ENCODE measurements around the gene IFI27L2.
A peak's percentile ranks its signal among the peaks of the same experiment; 100 is the strongest.

IFI27L2 gene

DNA sequence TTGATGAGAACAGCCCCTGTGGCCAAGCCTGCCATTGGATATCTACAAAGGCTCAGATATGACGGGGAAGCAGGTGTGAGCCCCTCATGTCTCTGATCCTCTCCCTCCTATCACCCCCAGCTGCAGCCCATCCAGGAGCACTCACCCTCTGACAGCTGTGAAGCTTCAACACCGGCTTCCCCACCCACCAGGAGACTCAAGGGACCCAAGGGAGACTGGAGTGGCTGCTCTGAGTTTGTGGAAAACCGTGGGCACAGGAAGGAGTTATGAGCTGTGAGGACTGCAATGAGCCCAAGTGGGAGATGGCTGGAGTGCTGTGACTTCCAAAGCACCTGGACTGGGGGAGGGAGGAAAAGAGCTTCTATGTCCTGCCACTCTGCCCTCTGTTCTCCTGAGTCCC is 7.9 kb downstream of the IFI27L2 start:
- Mint-ChIP-seq H3K4me1 (peaks cover 16% of the 10 kb centered on the region), H3K4me3 (no peak overlapping the region), H3K36me3 (ENCODE audit: low read depth) (peaks cover 5% of the 10 kb centered on the region), H3K27ac (peak overlapping the region; percentile 43 to 77 (median 70)), H3K27me3 (ENCODE audit: low read depth) (peaks cover 3% of the 10 kb centered on the region), H3K9me3 (peaks cover 14% of the 10 kb centered on the region)
- TF ChIP-seq, protein P1, sequence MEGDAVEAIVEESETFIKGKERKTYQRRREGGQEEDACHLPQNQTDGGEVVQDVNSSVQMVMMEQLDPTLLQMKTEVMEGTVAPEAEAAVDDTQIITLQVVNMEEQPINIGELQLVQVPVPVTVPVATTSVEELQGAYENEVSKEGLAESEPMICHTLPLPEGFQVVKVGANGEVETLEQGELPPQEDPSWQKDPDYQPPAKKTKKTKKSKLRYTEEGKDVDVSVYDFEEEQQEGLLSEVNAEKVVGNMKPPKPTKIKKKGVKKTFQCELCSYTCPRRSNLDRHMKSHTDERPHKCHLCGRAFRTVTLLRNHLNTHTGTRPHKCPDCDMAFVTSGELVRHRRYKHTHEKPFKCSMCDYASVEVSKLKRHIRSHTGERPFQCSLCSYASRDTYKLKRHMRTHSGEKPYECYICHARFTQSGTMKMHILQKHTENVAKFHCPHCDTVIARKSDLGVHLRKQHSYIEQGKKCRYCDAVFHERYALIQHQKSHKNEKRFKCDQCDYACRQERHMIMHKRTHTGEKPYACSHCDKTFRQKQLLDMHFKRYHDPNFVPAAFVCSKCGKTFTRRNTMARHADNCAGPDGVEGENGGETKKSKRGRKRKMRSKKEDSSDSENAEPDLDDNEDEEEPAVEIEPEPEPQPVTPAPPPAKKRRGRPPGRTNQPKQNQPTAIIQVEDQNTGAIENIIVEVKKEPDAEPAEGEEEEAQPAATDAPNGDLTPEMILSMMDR (IDR thresholded peaks at IDR 0.05; ENCODE audit: unreplicated experiment in 3 of 3), result no peak

DNA sequence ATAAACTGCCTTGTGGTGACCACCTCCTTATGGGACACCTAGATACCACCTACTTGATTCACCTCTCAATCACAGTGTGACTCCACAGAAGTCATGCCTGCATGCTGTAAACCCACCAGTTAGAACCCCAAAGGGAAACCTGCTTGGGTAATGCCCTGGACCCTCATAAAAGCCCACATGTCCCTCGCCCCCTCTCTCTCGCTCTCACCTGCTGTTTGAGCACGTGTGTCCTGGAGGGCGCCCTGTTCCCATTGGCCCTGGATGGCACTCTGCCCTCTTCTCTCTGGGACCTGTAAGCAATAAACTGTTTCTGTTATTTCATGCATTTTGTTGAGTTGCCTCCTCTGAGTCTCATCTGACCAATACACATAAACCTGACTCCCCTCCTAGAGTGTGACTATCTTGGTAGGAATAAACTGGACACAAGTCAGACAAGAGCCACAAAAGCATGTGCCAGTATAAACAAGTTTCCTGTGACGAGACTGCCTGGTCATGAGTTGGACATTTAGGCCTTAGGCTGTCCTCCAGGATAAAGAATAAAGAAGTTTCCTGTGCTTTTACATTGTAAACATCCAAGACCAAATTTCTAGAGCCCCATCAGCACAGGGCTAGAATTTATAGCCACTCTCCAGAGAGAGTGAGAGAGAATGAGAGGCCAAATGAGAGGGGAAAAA is 8.6 kb downstream of the IFI27L2 start:
- H3K9me3 Mint-ChIP-seq, result peaks cover 14% of the 10 kb centered on the region
- no peak overlapping the region for H3K4me3 Mint-ChIP-seq
- peaks cover 10% of the 10 kb centered on the region for H3K27me3 Mint-ChIP-seq (ENCODE audit: low read depth)
- H3K4me1 Mint-ChIP-seq, result peaks cover 16% of the 10 kb centered on the region
- TF ChIP-seq, protein P1 (IDR thresholded peaks at IDR 0.05; ENCODE audit: unreplicated experiment in 3 of 3), result no peak
- peak overlapping the region; percentile 43 to 77 (median 70) for H3K27ac Mint-ChIP-seq
- H3K36me3 Mint-ChIP-seq (ENCODE audit: low read depth), result peaks cover 5% of the 10 kb centered on the region

DNA sequence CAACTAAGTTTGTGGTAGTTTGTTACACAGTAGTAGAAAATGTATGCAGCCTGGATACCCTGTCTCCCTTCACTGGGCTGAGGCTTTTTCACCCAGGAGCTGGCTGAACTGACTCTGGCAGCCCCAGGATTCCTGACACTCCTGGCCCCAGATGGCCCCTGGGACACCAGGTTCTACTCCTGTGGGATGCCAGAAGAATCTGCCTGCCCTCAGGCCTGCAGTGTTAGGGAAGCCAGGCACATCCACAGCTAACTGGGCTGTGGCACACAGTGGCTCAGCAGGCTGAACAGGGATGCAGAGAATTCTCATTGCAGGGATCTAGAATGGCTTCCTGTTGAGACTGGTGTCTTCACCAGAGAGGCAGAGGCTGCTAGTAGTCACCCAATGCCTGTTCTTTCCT is 10.3 kb downstream of the IFI27L2 start:
- peaks cover 10% of the 10 kb centered on the region for H3K27me3 Mint-ChIP-seq (ENCODE audit: low read depth)
- peaks cover 14% of the 10 kb centered on the region for H3K9me3 Mint-ChIP-seq
- no peak overlapping the region for H3K4me3 Mint-ChIP-seq
- H3K27ac Mint-ChIP-seq, result no peak overlapping the region
- TF ChIP-seq, protein P1 (IDR thresholded peaks at IDR 0.05; ENCODE audit: unreplicated experiment in 3 of 3), result no peak
- H3K36me3 Mint-ChIP-seq (ENCODE audit: low read depth), result peaks cover 5% of the 10 kb centered on the region
- H3K4me1 Mint-ChIP-seq, result peaks cover 32% of the 10 kb centered on the region

GRCh38 chr14:94117856-94118255 is 11.5 kb downstream of the IFI27L2 start:
- Mint-ChIP-seq H3K4me3 (no peak overlapping the region), H3K27me3 (ENCODE audit: low read depth) (peaks cover 10% of the 10 kb centered on the region), H3K9me3 (peaks cover 14% of the 10 kb centered on the region), H3K36me3 (ENCODE audit: low read depth) (peaks cover 5% of the 10 kb centered on the region), H3K4me1 (peaks cover 37% of the 10 kb centered on the region), H3K27ac (no peak overlapping the region)
- TF ChIP-seq, protein P1 (IDR thresholded peaks at IDR 0.05; ENCODE audit: unreplicated experiment in 3 of 3), result no peak

GRCh38 chr14:94116701-94117100 is 12.7 kb downstream of the IFI27L2 start:
- Mint-ChIP-seq H3K4me3 (no peak overlapping the region), H3K9me3 (peaks cover 9% of the 10 kb centered on the region), H3K27ac (no peak overlapping the region), H3K27me3 (ENCODE audit: low read depth) (peaks cover 10% of the 10 kb centered on the region), H3K4me1 (peaks cover 32% of the 10 kb centered on the region), H3K36me3 (ENCODE audit: low read depth) (peaks cover 5% of the 10 kb centered on the region)
- TF ChIP-seq, protein P1 (IDR thresholded peaks at IDR 0.05; ENCODE audit: unreplicated experiment in 3 of 3), result no peak

- Mint-ChIP-seq H3K4me3 (no peak overlapping the region), H3K36me3 (ENCODE audit: low read depth) (peaks cover 2% of the 10 kb centered on the region), H3K4me1 (peaks cover 22% of the 10 kb centered on the region), H3K9me3 (peaks cover 2% of the 10 kb centered on the region), H3K27me3 (ENCODE audit: low read depth) (peaks cover 10% of the 10 kb centered on the region), H3K27ac (no peak overlapping the region)
- TF ChIP-seq, protein P1 (IDR thresholded peaks at IDR 0.05; ENCODE audit: unreplicated experiment in 3 of 3), result no peak
Observed at GRCh38 chr14:94115631-94116030, 13.8 kb downstream of the IFI27L2 start.

All from nephron (organoid).